ENCODE results near the gene FGF14. TPM values are rescaled to one million over a fixed set of nuclear protein-coding genes. Genes with fewer than 3 reads are reported as not detected.

Gene FGF14
- polyA plus RNA-seq, 1 of the 3 experiments (the other 2 are of a cell fraction) = 0.20 TPM

DNA sequence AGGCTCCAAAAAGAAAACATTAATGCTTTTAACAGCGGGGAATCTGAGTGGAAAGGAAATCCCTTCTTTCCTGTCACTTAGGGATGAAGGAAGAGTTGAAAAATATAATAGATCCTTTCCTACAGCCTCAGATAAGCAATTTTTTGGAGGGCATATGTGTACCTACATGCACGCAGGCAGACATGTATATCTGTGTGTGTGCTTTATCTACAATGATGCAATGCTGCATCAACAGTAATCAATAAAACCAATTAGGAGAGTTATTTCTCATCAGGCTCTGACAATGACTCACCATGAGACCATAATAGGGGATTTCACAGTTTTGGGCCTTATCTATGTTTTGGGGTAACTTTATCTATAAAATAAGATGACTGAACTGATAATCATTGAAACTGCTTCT is 505.3 kb downstream of the FGF14 start:
- Histone ChIP-seq H2AFZ (ENCODE audit: low read depth) (no peak overlapping the region), H3K4me2 (no peak overlapping the region), H3K79me2 (ENCODE audit: insufficient read depth) (no peaks in the 10 kb centered on the region), H3K4me1 (ENCODE audit: control insufficient read depth in 1 of 2, insufficient read depth in 2 of 2, low read depth in 1 of 2, low read length in 1 of 2) (peaks cover 0 to 8% of the 10 kb centered on the region in 2 experiments; a peak in 2 of 4 replicates), H3K9me2 (no peaks in the 10 kb centered on the region), H3K9me3 (no peaks in the 10 kb centered on the region), H3K27me3 (ENCODE audit: insufficient read depth) (no peaks in the 10 kb centered on the region), H4K20me1 (ENCODE audit: insufficient read depth) (no peaks in the 10 kb centered on the region), H3K27ac (ENCODE audit: low read depth in 2 of 2, low read length in 1 of 2) (no peak overlapping the region), H3K9ac (no peak overlapping the region), H3F3A (replicated peaks; ENCODE audit: insufficient read depth) (no peaks in the 10 kb centered on the region), H3K4me3 (ENCODE audit: low read depth in 2 of 2, low read length in 1 of 2) (no peak overlapping the region), H3K36me3 (replicated peaks in 1 of 2; ENCODE audit: control insufficient read depth in 1 of 2, insufficient read depth in 2 of 2, low read length in 1 of 2) (no peaks in the 10 kb centered on the region)
- no peak for DNase-seq
- ChIA-PET CTCF (interaction anchor here (1.0 kb wide), 1 partner anchor 19 kb away, joined by 3 read pairs; no protein-coding TSS in a partner anchor), POLR2A (no interaction called here)
- 71% methylated on average over 2 of the region's 2 CpGs for WGBS (ENCODE audit: low lambda C conversion rate)
- TF ChIP-seq, protein P1, sequence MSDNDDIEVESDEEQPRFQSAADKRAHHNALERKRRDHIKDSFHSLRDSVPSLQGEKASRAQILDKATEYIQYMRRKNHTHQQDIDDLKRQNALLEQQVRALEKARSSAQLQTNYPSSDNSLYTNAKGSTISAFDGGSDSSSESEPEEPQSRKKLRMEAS (IDR thresholded peaks at IDR 0.05; ENCODE audit: low read depth) = no peak
- TF ChIP-seq RAD21 (IDR thresholded peaks at IDR 0.05; ENCODE audit: low read length) (no peak), POLR2AphosphoS5 (IDR thresholded peaks at IDR 0.05; ENCODE audit: low read depth, low read length) (no peak), TEAD4 (IDR thresholded peaks at IDR 0.05; ENCODE audit: borderline replicate concordance, insufficient read depth) (no peak), GATA2 (CRISPR knock-in tag; IDR thresholded peaks at IDR 0.05) (no peak), FOXJ3 (CRISPR knock-in tag; IDR thresholded peaks at IDR 0.05) (no peak), SMC3 (IDR thresholded peaks at IDR 0.05; ENCODE audit: low read depth, low read length) (no peak)
- TF ChIP-seq, protein P2, sequence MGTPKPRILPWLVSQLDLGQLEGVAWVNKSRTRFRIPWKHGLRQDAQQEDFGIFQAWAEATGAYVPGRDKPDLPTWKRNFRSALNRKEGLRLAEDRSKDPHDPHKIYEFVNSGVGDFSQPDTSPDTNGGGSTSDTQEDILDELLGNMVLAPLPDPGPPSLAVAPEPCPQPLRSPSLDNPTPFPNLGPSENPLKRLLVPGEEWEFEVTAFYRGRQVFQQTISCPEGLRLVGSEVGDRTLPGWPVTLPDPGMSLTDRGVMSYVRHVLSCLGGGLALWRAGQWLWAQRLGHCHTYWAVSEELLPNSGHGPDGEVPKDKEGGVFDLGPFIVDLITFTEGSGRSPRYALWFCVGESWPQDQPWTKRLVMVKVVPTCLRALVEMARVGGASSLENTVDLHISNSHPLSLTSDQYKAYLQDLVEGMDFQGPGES (IDR thresholded peaks at IDR 0.05; ENCODE audit: low read depth, low read length) = no peak

DNA sequence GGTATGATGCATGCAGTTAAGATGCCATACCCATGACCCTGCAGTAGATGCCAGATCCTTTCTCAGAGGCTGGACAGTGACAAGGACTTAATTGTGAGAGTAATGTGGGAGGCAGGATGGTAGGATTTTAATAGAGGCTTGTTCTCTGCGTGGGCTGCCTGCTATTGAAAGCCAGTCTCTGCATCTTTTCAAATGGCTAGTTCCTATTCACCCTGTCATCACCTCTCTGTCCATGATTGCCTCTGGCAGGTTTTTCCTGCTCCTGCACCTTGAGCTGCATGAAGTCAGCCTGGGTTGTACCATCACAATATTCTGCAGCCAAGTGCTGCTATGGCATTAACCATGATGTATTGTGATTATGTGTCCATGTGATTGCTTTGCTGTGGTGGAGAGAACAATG is 508.8 kb downstream of the FGF14 start:
- CTCF ChIA-PET = no interaction called here
- no CpG with 5 or more reads among the region's 1 CpG for WGBS (ENCODE audit: low lambda C conversion rate)

More for the DNA sequence above, 508.8 kb downstream of the FGF14 start:
- no peaks in the 10 kb centered on the region for H3F3A ChIP-seq (replicated peaks; ENCODE audit: insufficient read depth)
- H3K9me3 ChIP-seq = no peaks in the 10 kb centered on the region
- H3K27ac ChIP-seq (ENCODE audit: low read depth in 2 of 2, low read length in 1 of 2) = no peak overlapping the region
- H3K36me3 ChIP-seq (replicated peaks in 1 of 2; ENCODE audit: control insufficient read depth in 1 of 2, insufficient read depth in 2 of 2, low read length in 1 of 2) = no peaks in the 10 kb centered on the region
- no peak overlapping the region for H3K4me2 ChIP-seq
- H3K9ac ChIP-seq = no peak overlapping the region
- POLR2A ChIA-PET = no interaction called here
- H3K79me2 ChIP-seq (ENCODE audit: insufficient read depth) = no peaks in the 10 kb centered on the region
- no peaks in the 10 kb centered on the region for H4K20me1 ChIP-seq (ENCODE audit: insufficient read depth)
- H3K9me2 ChIP-seq = no peaks in the 10 kb centered on the region
- H3K4me3 ChIP-seq (ENCODE audit: low read depth in 2 of 2, low read length in 1 of 2) = no peak overlapping the region
- H3K4me1 ChIP-seq (ENCODE audit: control insufficient read depth in 1 of 2, insufficient read depth in 2 of 2, low read depth in 1 of 2, low read length in 1 of 2) = peaks cover 0 to 12% of the 10 kb centered on the region in 2 experiments; a peak in 2 of 4 replicates
- H3K27me3 ChIP-seq (ENCODE audit: insufficient read depth) = no peaks in the 10 kb centered on the region
- H2AFZ ChIP-seq (ENCODE audit: low read depth) = no peak overlapping the region
- TF ChIP-seq GABPA (IDR thresholded peaks at IDR 0.05; ENCODE audit: low read depth) = no peak
- TF ChIP-seq, protein P2 (IDR thresholded peaks at IDR 0.05; ENCODE audit: low read depth, low read length) = no peak
- TF ChIP-seq TCF12 (IDR thresholded peaks at IDR 0.05) = no peak
- TF ChIP-seq RCOR1 (IDR thresholded peaks at IDR 0.05; ENCODE audit: low read length) = no peak
- TF ChIP-seq NRF1 (IDR thresholded peaks at IDR 0.05; ENCODE audit: low read depth, low read length) = no peak
- TF ChIP-seq, protein P3, sequence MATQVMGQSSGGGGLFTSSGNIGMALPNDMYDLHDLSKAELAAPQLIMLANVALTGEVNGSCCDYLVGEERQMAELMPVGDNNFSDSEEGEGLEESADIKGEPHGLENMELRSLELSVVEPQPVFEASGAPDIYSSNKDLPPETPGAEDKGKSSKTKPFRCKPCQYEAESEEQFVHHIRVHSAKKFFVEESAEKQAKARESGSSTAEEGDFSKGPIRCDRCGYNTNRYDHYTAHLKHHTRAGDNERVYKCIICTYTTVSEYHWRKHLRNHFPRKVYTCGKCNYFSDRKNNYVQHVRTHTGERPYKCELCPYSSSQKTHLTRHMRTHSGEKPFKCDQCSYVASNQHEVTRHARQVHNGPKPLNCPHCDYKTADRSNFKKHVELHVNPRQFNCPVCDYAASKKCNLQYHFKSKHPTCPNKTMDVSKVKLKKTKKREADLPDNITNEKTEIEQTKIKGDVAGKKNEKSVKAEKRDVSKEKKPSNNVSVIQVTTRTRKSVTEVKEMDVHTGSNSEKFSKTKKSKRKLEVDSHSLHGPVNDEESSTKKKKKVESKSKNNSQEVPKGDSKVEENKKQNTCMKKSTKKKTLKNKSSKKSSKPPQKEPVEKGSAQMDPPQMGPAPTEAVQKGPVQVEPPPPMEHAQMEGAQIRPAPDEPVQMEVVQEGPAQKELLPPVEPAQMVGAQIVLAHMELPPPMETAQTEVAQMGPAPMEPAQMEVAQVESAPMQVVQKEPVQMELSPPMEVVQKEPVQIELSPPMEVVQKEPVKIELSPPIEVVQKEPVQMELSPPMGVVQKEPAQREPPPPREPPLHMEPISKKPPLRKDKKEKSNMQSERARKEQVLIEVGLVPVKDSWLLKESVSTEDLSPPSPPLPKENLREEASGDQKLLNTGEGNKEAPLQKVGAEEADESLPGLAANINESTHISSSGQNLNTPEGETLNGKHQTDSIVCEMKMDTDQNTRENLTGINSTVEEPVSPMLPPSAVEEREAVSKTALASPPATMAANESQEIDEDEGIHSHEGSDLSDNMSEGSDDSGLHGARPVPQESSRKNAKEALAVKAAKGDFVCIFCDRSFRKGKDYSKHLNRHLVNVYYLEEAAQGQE (IDR thresholded peaks at IDR 0.05; ENCODE audit: low read depth, low read length) = no peak
- no peak for TF ChIP-seq EP300 (IDR thresholded peaks at IDR 0.05; ENCODE audit: borderline replicate concordance in 1 of 2, low read depth in 1 of 2, low read length in 1 of 2)
- no peak for TF ChIP-seq CHD2 (IDR thresholded peaks at IDR 0.05; ENCODE audit: low read length, partially characterized antibody)
- TF ChIP-seq RFX5 (IDR thresholded peaks at IDR 0.05; ENCODE audit: low read length) = no peak
- DNase-seq = no peak

Data from SK-N-SH (cell line).